Mammary epithelial cell (primary cell): ENCODE measurements around the gene PNPO.

Experiments used
- EZH2 ChIP-seq: IDR thresholded peaks from 2 replicates; pipeline ENCODE4 v1.6.1; 2012; ENCODE audit warnings: low read length, inconsistent platforms, borderline replicate concordance
- TF ChIP-seq, protein P1 (sequence below), 2 donors: IDR thresholded peaks in 1 of 2; conservative IDR thresholded peaks in 1 of 2; 2 replicates each; pipeline ENCODE4 v1.5.1; 2011 to 2012; ENCODE audit warnings: inconsistent platforms in 2 of 2, low read length in 2 of 2, mild to moderate bottlenecking in 2 of 2, control low read depth in 1 of 2, low read depth in 1 of 2; ENCODE audit not compliant: insufficient read depth in 1 of 2; ENCODE audit errors: extremely low read depth in 1 of 2

DNA sequence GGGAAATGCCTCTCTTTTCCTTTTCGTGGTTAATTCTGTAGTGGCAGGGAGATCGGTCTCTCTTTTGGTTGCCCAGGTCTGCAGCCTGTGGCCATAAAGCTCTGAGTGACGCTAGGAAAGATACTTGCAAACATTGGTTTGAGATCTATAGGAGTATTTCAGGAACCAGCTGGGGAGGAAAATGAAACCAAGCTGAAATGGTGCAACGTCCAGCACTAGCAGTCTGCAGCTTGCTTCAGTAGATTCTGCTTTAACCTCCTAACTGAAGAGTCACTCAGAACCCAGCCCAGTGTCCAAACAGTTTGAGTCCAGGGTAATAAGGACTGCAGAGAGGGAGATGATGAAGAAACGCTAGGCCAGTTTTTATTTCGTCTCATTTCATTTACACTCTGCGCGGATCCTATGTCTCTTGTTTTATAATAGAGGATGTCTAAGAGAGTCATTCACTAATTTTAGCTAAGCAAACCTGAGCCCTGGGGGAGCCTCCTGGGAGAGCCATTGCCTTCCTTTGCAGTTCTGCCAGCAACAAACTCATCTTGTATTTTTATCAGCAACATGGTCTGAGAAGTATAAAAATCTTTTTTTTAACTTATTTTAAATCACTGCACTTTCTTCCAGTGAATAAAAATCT, 33.3 kb upstream of the PNPO start:
- no peak for TF ChIP-seq EZH2
- TF ChIP-seq, protein P1, sequence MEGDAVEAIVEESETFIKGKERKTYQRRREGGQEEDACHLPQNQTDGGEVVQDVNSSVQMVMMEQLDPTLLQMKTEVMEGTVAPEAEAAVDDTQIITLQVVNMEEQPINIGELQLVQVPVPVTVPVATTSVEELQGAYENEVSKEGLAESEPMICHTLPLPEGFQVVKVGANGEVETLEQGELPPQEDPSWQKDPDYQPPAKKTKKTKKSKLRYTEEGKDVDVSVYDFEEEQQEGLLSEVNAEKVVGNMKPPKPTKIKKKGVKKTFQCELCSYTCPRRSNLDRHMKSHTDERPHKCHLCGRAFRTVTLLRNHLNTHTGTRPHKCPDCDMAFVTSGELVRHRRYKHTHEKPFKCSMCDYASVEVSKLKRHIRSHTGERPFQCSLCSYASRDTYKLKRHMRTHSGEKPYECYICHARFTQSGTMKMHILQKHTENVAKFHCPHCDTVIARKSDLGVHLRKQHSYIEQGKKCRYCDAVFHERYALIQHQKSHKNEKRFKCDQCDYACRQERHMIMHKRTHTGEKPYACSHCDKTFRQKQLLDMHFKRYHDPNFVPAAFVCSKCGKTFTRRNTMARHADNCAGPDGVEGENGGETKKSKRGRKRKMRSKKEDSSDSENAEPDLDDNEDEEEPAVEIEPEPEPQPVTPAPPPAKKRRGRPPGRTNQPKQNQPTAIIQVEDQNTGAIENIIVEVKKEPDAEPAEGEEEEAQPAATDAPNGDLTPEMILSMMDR (conservative IDR thresholded peaks at IDR 0.05 in 1 of 2, IDR thresholded peaks at IDR 0.05 in 1 of 2; ENCODE audit: extremely low read depth in 1 of 2, insufficient read depth in 1 of 2, low read depth in 1 of 2, low read length in 2 of 2), result no peak
